Vagina (tissue), 2 donors: ENCODE results near the gene NTM.

Experiments used
- CTCF ChIP-seq, 3 experiments: fragments of 450-650 bp in 2 of 3; fragments of 200-600 bp in 1 of 3; sonication (generic) in 1 of 3; IDR thresholded peaks; one replicate each; pipeline ENCODE4 v1.5.1; 2017 to 2019; ENCODE audit warnings: antibody characterized with exemption in 3 of 3, mild to moderate bottlenecking in 2 of 3, moderate library complexity in 2 of 3
- POLR2AphosphoS5 ChIP-seq, 2 donors: sonication (generic); formaldehyde crosslinking; IDR thresholded peaks; one replicate each; pipeline ENCODE4 v1.9.0; 2017; ENCODE audit warnings: antibody characterized with exemption in 2 of 2, mild to moderate bottlenecking in 2 of 2, low read depth in 1 of 2; ENCODE audit not compliant: insufficient read depth in 1 of 2

GRCh38 chr11:131672191-131672590, 301.8 kb downstream of the NTM start:
- TF ChIP-seq POLR2AphosphoS5 (IDR thresholded peaks at IDR 0.05; ENCODE audit: insufficient read depth in 1 of 2, low read depth in 1 of 2), result no peak
- TF ChIP-seq CTCF (IDR thresholded peaks at IDR 0.05), result no peak
